Ishikawa (cell line): ENCODE data around the gene CSPG4.

ENCODE experiments used
- CEBPB ChIP-seq: IDR thresholded peaks from 2 replicates; pipeline ENCODE4 v1.6.1; 2012
- CREB1 ChIP-seq: IDR thresholded peaks from 2 replicates; pipeline ENCODE4 v1.6.1; 2012; ENCODE audit warnings: low read depth
- EGR1 ChIP-seq: IDR thresholded peaks from 2 replicates; pipeline ENCODE4 v1.6.1; 2012
- EP300 ChIP-seq: IDR thresholded peaks from 2 replicates; pipeline ENCODE4 v1.6.1; 2012; ENCODE audit warnings: borderline replicate concordance
- FOXM1 ChIP-seq: IDR thresholded peaks from 2 replicates; pipeline ENCODE4 v1.6.1; 2012; ENCODE audit warnings: low read depth, borderline replicate concordance
- NFIC ChIP-seq: IDR thresholded peaks from 2 replicates; pipeline ENCODE4 v1.6.1; 2012
- RAD21 ChIP-seq: IDR thresholded peaks from 2 replicates; pipeline ENCODE4 v1.6.1; 2012; ENCODE audit warnings: low read depth
- REST ChIP-seq: IDR thresholded peaks from 2 replicates; pipeline ENCODE4 v1.6.1; 2012; ENCODE audit warnings: low read depth, mild to moderate bottlenecking
- TAF1 ChIP-seq: IDR thresholded peaks from 2 replicates; pipeline ENCODE4 v1.6.1; 2012; ENCODE audit warnings: low read depth, mild to moderate bottlenecking
- TCF12 ChIP-seq: IDR thresholded peaks from 2 replicates; pipeline ENCODE4 v1.6.1; 2012; ENCODE audit warnings: low read depth
- TEAD4 ChIP-seq: IDR thresholded peaks from 2 replicates; pipeline ENCODE4 v1.6.1; 2012
- USF1 ChIP-seq: IDR thresholded peaks from 2 replicates; pipeline ENCODE4 v1.6.1; 2012
- YY1 ChIP-seq: IDR thresholded peaks from 2 replicates; pipeline ENCODE4 v1.6.1; 2012; ENCODE audit warnings: low read depth
- ZBTB7A ChIP-seq: IDR thresholded peaks from 2 replicates; pipeline ENCODE4 v1.6.1; 2012; ENCODE audit warnings: low read depth
- TF ChIP-seq, protein P1 (sequence below): IDR thresholded peaks from 2 replicates; pipeline ENCODE4 v1.6.1; 2012

Gene CSPG4

DNA sequence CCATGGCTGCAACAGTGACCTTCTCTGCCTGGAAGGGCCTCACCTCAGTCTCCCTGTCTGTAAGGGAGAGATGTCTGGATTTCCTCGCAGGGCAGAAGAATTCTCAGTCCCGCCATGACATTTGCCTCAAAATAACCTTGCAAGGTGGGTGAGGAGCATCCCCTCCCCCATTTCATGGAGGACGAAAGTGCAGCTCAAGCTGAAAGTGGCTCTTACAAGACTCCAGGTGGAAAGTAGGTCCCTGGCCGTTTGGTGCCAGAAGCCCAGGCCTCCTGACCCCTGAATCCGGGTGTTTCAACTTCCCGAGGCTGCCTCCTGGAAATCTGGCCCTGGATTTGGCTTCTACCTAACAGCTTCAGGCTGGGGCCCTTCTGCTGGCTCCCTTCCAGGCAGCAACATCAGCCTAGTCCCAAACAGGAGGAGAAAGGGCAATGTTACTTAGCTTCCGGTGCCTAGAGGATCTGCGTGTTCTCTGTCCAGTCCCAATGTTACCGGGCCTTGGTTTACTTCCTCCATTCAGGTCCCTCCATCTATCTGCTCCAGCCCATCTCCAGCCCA, 769 bp upstream of the CSPG4 start:
- TF ChIP-seq NFIC = peak; percentile 60; the same call in 1 of the 2 replicates
- TF ChIP-seq EGR1 = no peak

GRCh38 chr15:75706682-75706954, 6.0 kb downstream of the CSPG4 start:
- no peak for TF ChIP-seq NFIC
- TF ChIP-seq FOXM1 = no peak
- no peak for TF ChIP-seq YY1
- no peak for TF ChIP-seq ZBTB7A
- no peak for TF ChIP-seq CEBPB
- no peak for TF ChIP-seq REST
- no peak for TF ChIP-seq TCF12
- no peak for TF ChIP-seq CREB1
- TF ChIP-seq TEAD4 = no peak
- no peak for TF ChIP-seq EGR1
- TF ChIP-seq EP300 = no peak

DNA sequence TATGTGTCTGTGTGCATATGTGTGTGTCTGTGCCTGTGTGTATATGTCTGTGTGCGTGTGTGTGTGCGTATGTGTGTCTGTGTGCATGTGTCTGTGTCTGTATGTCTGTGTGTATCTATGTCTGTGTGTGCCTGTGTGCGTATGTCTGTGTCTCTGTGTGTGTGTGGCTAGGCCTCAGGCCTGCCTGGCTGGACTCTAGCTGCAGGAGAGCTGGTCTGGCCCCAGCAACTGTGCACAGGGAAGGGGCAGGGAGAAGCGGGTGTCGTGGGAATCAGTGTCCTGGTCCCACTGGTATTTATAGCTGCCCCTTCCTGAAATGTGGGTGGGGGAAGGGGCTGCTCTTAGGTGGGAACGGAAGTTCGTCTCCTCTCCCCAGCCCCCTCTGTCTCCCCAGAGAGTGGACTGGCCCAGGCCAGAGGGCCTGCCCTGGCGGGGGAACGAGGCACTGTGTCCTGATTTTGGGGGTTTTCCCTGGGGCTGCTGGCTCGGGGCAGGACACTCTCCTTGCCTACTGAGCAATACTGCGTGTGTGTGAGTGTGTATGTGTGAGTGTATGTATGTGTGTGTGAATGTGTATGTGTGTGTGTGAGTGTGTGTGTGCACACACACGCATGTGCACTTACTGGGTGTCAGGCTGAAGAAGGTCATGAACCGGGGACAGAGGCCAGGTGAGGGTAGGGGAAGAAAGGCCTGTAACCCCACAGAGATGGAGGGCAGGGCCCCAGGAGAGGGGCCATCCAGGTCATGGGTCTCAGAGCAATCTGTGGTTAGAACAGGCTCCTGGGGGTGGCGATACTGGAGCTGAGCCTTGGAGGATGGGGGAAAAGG, 6.6 kb downstream of the CSPG4 start:
- TF ChIP-seq CREB1 (no peak), RAD21 (no peak), USF1 (no peak), ZBTB7A (no peak), EGR1 (no peak), NFIC (no peak), FOXM1 (no peak), CEBPB (no peak), REST (no peak), TEAD4 (no peak)
- TF ChIP-seq, protein P1, sequence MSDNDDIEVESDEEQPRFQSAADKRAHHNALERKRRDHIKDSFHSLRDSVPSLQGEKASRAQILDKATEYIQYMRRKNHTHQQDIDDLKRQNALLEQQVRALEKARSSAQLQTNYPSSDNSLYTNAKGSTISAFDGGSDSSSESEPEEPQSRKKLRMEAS = no peak

GRCh38 chr15:75704618-75705017, 8.0 kb downstream of the CSPG4 start:
- TF ChIP-seq ZBTB7A (no peak), EP300 (no peak), NFIC (no peak), EGR1 (no peak), RAD21 (no peak), TEAD4 (no peak), CREB1 (no peak), TCF12 (no peak)

DNA sequence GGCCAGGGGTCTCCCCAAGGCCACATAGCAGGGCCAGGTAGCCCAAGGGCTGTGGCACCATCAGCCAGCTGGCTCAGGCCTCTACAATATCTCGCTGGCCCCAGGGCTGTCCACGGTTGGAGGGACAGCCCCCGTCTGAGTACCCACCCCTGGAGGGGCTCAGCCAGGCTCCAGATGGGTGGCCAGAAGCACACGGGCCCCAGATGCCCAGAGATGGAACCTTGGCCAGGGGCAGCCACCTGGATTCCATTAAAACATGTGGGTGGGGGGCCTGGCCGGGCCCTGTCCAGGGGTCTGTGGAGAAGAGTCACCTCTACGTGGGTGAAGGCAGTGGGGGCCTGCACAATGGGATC, 8.4 kb downstream of the CSPG4 start:
- TF ChIP-seq RAD21 = no peak
- TF ChIP-seq CEBPB = no peak
- TF ChIP-seq TEAD4 = no peak
- no peak for TF ChIP-seq REST
- TF ChIP-seq TAF1 = no peak
- no peak for TF ChIP-seq ZBTB7A
- TF ChIP-seq CREB1 = no peak
- no peak for TF ChIP-seq TCF12
- TF ChIP-seq NFIC = no peak
